Hepatocyte (in vitro differentiated cells): ENCODE results near the gene VPS36.

Experiments
- CTCF ChIP-seq: fragments of 200-600 bp; sonication (generic); IDR thresholded peaks from 2 replicates; pipeline ENCODE4 v1.5.1; 2016; ENCODE audit warnings: antibody characterized with exemption, mild to moderate bottlenecking; ENCODE audit not compliant: poor library complexity
- EZH2 ChIP-seq: fragments of 200-600 bp; sonication (generic); IDR thresholded peaks from 2 replicates; pipeline ENCODE4 v1.6.1; 2016; ENCODE audit warnings: antibody characterized with exemption, mild to moderate bottlenecking, borderline replicate concordance

DNA sequence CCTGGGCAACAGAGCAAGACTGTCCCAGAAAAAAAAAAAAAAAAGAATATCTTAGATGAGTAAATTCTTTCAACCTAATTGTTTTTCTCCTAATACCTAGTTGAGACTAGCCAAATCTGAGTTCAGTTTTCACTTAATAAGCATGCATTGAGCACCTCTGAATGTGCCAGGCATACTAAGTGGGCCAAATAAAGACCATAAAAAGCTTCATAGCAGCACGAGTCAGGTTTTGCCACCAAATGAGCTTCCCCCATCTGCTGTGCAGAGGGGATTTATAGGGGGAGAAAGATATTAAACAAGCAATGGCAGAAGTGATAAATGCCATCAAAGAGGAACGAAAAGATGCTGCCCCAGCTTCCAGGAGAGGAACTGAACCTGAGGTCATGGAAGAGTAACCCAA lies 55.8 kb downstream of the VPS36 start:
- TF ChIP-seq CTCF: no peak
- no peak for TF ChIP-seq EZH2
